ENCODE data around the gene SELENBP1.

Gene SELENBP1

GRCh38 chr1:151386002-151386401, 13.5 kb upstream of the SELENBP1 start:
- no peak overlapping the region for H3K4me2 ChIP-seq (ENCODE audit: low read length)
- no peaks in the 10 kb centered on the region for H3K36me3 ChIP-seq (ENCODE audit: control insufficient read depth, insufficient read depth, low read length)
- H3K79me2 ChIP-seq = no peaks in the 10 kb centered on the region
- no peak overlapping the region for H3K4me3 ChIP-seq (ENCODE audit: low read depth, low read length)
- no peaks in the 10 kb centered on the region for H3K9me3 ChIP-seq (ENCODE audit: control insufficient read depth, low read length)
- H3K27me3 ChIP-seq (ENCODE audit: control insufficient read depth, insufficient read depth, low read length) = no peaks in the 10 kb centered on the region
- no peak overlapping the region for H3K9ac ChIP-seq
- H3K4me1 ChIP-seq = no peaks in the 10 kb centered on the region
- H3K27ac ChIP-seq = no peak overlapping the region
- no peak for TF ChIP-seq CTCF (IDR thresholded peaks at IDR 0.05)
- H2AFZ ChIP-seq = no peak overlapping the region

- TF ChIP-seq CTCF (IDR thresholded peaks at IDR 0.05) = no peak
- H3K9ac ChIP-seq = no peak overlapping the region
- no peak overlapping the region for H3K4me2 ChIP-seq (ENCODE audit: low read length)
- H3K36me3 ChIP-seq (ENCODE audit: control insufficient read depth, insufficient read depth, low read length) = no peaks in the 10 kb centered on the region
- H3K79me2 ChIP-seq = no peaks in the 10 kb centered on the region
- no peaks in the 10 kb centered on the region for H3K27me3 ChIP-seq (ENCODE audit: control insufficient read depth, insufficient read depth, low read length)
- peak overlapping the region; percentile 50 for H2AFZ ChIP-seq
- no peaks in the 10 kb centered on the region for H3K9me3 ChIP-seq (ENCODE audit: control insufficient read depth, low read length)
- H3K4me1 ChIP-seq = no peaks in the 10 kb centered on the region
- H3K27ac ChIP-seq = no peak overlapping the region
- H3K4me3 ChIP-seq (ENCODE audit: low read depth, low read length) = no peak overlapping the region
Observed at GRCh38 chr1:151384584-151384983, 12.1 kb upstream of the SELENBP1 start.

- Histone ChIP-seq H3K9ac (no peak overlapping the region), H3K36me3 (ENCODE audit: control insufficient read depth, insufficient read depth, low read length) (no peaks in the 10 kb centered on the region), H2AFZ (no peak overlapping the region), H3K4me1 (no peaks in the 10 kb centered on the region), H3K4me3 (ENCODE audit: low read depth, low read length) (no peak overlapping the region), H3K27ac (no peak overlapping the region), H3K27me3 (ENCODE audit: control insufficient read depth, insufficient read depth, low read length) (no peaks in the 10 kb centered on the region), H3K4me2 (ENCODE audit: low read length) (no peak overlapping the region), H3K9me3 (ENCODE audit: control insufficient read depth, low read length) (no peaks in the 10 kb centered on the region), H3K79me2 (no peaks in the 10 kb centered on the region)
- TF ChIP-seq CTCF (IDR thresholded peaks at IDR 0.05) = no peak
Observed at GRCh38 chr1:151377150-151377884, 4.8 kb upstream of the SELENBP1 start.

- peaks cover 6% of the 10 kb centered on the region for H3K4me1 ChIP-seq
- H3K27ac ChIP-seq = no peak overlapping the region
- no peak for TF ChIP-seq CTCF (IDR thresholded peaks at IDR 0.05)
- H3K9me3 ChIP-seq (ENCODE audit: control insufficient read depth, low read length) = no peaks in the 10 kb centered on the region
- H3K36me3 ChIP-seq (ENCODE audit: control insufficient read depth, insufficient read depth, low read length) = no peaks in the 10 kb centered on the region
- no peak overlapping the region for H3K4me2 ChIP-seq (ENCODE audit: low read length)
- no peak overlapping the region for H3K9ac ChIP-seq
- H3K79me2 ChIP-seq = no peaks in the 10 kb centered on the region
- H3K4me3 ChIP-seq (ENCODE audit: low read depth, low read length) = no peak overlapping the region
- no peaks in the 10 kb centered on the region for H3K27me3 ChIP-seq (ENCODE audit: control insufficient read depth, insufficient read depth, low read length)
- no peak overlapping the region for H2AFZ ChIP-seq
Observed at GRCh38 chr1:151373196-151373595, 691 bp upstream of the SELENBP1 start.
